ENCODE results near the gene GYS2.

DNA sequence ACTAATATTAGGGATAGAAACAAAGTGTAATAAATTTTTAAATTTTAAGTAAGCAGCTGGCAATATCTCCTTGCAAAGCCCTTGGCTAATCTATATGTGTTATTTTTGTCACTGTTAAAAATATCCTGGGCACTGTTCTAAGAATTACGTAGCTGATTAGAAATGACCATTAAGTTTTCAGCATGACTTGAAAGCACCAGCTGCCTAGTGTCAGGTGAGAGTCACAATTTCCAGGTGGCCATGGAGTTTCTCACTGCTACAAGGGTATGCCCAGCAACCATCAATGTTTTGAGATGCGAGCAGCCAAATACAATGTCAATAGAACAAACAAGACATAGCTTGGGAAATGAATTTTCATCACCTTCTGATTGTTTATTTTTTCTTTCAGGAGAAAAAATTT lies 23.3 kb upstream of the GYS2 start:
- TF ChIP-seq POLR2A (IDR thresholded peaks at IDR 0.05; ENCODE audit: low read length) (no peak), GATA1 (IDR thresholded peaks at IDR 0.05; ENCODE audit: low read depth, low read length) (no peak)
